ENCODE data around the gene SDC1.

SDC1 gene

DNA sequence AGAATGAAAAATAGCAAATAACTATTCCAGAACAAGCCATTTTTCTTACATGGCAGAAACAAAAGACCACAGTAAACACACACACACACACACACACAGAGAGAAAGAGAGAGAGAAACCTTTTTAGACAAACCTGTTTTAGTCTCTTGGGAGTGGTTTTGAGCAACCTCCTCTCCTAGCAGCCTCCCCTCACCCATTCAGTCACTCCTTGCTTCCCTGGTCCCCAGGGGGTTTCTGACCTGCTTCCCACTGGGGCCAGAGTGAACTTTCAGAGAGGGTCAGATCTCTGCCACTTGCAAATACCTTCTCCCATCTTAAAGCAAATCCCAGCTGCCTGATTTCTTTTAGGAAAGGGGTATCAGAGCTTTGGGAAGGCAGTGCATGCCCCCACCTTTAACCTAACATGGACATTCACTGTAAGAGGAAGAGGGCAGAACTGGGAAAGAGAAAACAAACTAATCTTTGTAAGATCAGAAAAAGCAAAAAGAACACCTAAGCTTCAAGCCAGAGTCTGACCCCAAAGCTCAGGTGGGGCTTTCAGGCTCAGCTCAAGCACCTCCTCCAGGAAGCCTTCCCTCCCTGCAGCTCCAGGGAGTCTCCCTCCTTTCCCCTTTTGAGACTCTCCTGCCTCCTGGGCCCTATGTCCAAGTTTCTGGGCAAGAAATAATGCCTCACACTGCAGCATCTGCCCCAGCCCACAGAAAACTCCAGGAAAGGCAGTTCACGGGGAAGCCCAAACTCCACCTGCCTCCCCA, 2.7 kb downstream of the SDC1 start:
- Histone ChIP-seq H3K9ac (ENCODE audit: low read depth in 1 of 2, low read length in 2 of 2) (peak overlapping the region in 1 of 2 donors; percentile 89), H3K4me3 (ENCODE audit: low read length in 2 of 2) (peak overlapping the region; percentile 68 to 80), H3K27ac (ENCODE audit: low read depth in 2 of 2, low read length in 2 of 2) (peak overlapping the region in 1 of 2 donors; percentile 29)

DNA sequence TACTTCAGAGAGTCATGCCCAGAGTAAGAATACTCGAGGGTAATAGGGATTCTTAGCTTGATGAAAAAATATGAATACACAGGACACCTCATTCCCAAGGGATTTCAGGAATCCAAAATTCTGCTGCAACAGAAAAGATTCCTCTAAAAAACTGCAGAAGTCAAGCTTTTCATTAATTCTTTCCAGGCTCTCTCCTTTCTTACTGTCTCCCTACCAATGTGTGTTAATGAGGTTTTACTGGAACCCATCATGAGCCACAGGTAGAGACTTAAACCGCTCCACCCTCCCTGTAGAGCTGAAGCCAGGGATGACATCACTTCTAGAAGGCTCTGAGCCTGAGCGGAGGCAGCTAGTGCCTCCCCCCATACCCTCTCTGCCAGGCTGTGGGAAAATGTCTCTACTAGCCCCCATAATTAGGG, 3.4 kb downstream of the SDC1 start:
- Histone ChIP-seq H3K4me3 (ENCODE audit: low read length in 2 of 2) (no peak overlapping the region), H3K27me3 (ENCODE audit: control insufficient read depth in 2 of 2, insufficient read depth in 2 of 2, low read length in 2 of 2) (peaks cover 0 to 2% of the 10 kb centered on the region in 2 donors), H3K4me1 (ENCODE audit: control insufficient read depth in 2 of 2, insufficient read depth in 2 of 2, low read length in 2 of 2) (peaks cover 21 to 42% of the 10 kb centered on the region in 2 donors), H3K36me3 (ENCODE audit: control insufficient read depth in 2 of 2, insufficient read depth in 2 of 2, low read length in 2 of 2) (peaks cover 3 to 11% of the 10 kb centered on the region in 2 donors), H3K9me3 (ENCODE audit: control insufficient read depth in 2 of 2, low read length in 2 of 2) (no peaks in the 10 kb centered on the region), H3K27ac (ENCODE audit: low read depth in 2 of 2, low read length in 2 of 2) (peak overlapping the region in 1 of 2 donors; percentile 29), H3K9ac (ENCODE audit: low read depth in 1 of 2, low read length in 2 of 2) (peak overlapping the region in 1 of 2 donors; percentile 89)

More for the DNA sequence above, 2.7 kb downstream of the SDC1 start:
- peaks cover 22 to 42% of the 10 kb centered on the region in 2 donors for H3K4me1 ChIP-seq (ENCODE audit: control insufficient read depth in 2 of 2, insufficient read depth in 2 of 2, low read length in 2 of 2)
- peaks cover 0 to 2% of the 10 kb centered on the region in 2 donors for H3K27me3 ChIP-seq (ENCODE audit: control insufficient read depth in 2 of 2, insufficient read depth in 2 of 2, low read length in 2 of 2)
- H3K9me3 ChIP-seq (ENCODE audit: control insufficient read depth in 2 of 2, low read length in 2 of 2) = no peaks in the 10 kb centered on the region
- peaks cover 3 to 11% of the 10 kb centered on the region in 2 donors for H3K36me3 ChIP-seq (ENCODE audit: control insufficient read depth in 2 of 2, insufficient read depth in 2 of 2, low read length in 2 of 2)

DNA sequence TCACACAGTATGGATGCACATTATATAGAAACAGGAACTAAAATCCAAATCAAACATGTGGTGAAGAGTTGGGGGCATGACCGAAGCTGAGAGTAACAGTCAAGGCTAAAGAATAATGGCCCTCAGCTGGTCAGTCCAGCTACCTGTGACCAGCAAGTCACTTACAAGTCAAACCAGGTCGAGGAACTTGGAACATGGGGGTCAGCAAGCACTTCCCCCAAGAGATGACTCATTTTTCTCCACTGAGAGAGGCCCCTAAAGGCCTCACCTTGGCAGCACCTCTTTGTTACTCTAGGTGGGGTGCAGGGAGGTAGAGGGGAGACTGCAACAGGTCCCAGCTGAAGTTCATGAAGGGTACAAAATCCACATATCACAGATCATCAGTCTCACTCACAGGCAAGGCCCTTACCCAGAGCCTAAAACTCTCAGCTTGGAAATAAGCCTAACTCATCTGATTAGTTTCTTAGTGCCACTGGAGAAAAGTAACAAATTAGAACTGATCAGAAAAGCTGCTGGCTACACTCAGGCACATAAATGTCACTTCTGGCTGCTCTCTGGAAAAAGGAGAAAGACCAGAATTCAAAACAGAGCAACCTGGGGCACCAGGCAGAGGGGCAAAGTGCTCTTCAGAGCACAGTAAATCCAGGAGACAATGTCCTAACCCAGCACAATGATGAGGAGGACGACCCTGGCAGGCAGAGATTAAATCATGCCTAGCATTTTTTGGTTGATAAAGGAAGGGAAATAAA, 4.0 kb downstream of the SDC1 start:
- no peaks in the 10 kb centered on the region for H3K9me3 ChIP-seq (ENCODE audit: control insufficient read depth in 2 of 2, low read length in 2 of 2)
- no peak overlapping the region for H3K9ac ChIP-seq (ENCODE audit: low read depth in 1 of 2, low read length in 2 of 2)
- no peak overlapping the region for H3K4me3 ChIP-seq (ENCODE audit: low read length in 2 of 2)
- peak overlapping the region in 1 of 2 donors; percentile 29 for H3K27ac ChIP-seq (ENCODE audit: low read depth in 2 of 2, low read length in 2 of 2)
- peaks cover 3 to 11% of the 10 kb centered on the region in 2 donors for H3K36me3 ChIP-seq (ENCODE audit: control insufficient read depth in 2 of 2, insufficient read depth in 2 of 2, low read length in 2 of 2)
- H3K27me3 ChIP-seq (ENCODE audit: control insufficient read depth in 2 of 2, insufficient read depth in 2 of 2, low read length in 2 of 2) = peaks cover 0 to 2% of the 10 kb centered on the region in 2 donors
- H3K4me1 ChIP-seq (ENCODE audit: control insufficient read depth in 2 of 2, insufficient read depth in 2 of 2, low read length in 2 of 2) = peaks cover 19 to 42% of the 10 kb centered on the region in 2 donors

DNA sequence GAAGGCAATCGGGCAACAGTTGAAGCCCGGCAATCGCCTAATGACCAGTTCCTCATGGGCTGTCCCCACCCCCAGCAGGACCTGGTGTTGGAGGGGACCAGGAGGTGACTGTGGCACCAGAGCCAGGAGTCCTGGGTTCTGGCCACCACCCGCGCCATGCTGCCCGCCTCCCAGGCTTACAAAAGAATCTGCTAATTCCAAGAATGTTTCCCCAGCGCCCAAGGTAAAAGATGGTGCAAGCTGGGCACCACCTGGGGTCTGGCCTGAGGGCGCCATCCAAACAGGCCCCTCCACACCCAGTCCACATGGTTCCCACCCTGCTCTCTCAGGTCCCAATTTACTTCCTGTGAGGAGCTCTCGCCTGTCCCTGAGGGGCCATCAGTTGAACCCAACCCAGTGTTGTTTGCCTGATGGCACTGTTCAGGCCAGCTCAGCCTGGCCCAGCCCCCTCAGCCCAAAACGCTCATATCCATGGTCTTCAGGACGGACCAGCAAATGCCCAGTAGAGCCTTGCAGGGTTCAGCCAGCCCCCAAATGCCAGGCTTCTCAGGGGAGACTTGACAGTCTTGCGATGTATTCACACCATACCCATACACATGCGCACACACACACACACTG, 5.1 kb downstream of the SDC1 start:
- Histone ChIP-seq H3K4me3 (ENCODE audit: low read length in 2 of 2) (no peak overlapping the region), H3K9me3 (ENCODE audit: control insufficient read depth in 2 of 2, low read length in 2 of 2) (no peaks in the 10 kb centered on the region), H3K4me1 (ENCODE audit: control insufficient read depth in 2 of 2, insufficient read depth in 2 of 2, low read length in 2 of 2) (peaks cover 24 to 48% of the 10 kb centered on the region in 2 donors), H3K27me3 (ENCODE audit: control insufficient read depth in 2 of 2, insufficient read depth in 2 of 2, low read length in 2 of 2) (peaks cover 0 to 2% of the 10 kb centered on the region in 2 donors), H3K27ac (ENCODE audit: low read depth in 2 of 2, low read length in 2 of 2) (no peak overlapping the region), H3K36me3 (ENCODE audit: control insufficient read depth in 2 of 2, insufficient read depth in 2 of 2, low read length in 2 of 2) (peaks cover 3 to 11% of the 10 kb centered on the region in 2 donors), H3K9ac (ENCODE audit: low read depth in 1 of 2, low read length in 2 of 2) (no peak overlapping the region)

DNA sequence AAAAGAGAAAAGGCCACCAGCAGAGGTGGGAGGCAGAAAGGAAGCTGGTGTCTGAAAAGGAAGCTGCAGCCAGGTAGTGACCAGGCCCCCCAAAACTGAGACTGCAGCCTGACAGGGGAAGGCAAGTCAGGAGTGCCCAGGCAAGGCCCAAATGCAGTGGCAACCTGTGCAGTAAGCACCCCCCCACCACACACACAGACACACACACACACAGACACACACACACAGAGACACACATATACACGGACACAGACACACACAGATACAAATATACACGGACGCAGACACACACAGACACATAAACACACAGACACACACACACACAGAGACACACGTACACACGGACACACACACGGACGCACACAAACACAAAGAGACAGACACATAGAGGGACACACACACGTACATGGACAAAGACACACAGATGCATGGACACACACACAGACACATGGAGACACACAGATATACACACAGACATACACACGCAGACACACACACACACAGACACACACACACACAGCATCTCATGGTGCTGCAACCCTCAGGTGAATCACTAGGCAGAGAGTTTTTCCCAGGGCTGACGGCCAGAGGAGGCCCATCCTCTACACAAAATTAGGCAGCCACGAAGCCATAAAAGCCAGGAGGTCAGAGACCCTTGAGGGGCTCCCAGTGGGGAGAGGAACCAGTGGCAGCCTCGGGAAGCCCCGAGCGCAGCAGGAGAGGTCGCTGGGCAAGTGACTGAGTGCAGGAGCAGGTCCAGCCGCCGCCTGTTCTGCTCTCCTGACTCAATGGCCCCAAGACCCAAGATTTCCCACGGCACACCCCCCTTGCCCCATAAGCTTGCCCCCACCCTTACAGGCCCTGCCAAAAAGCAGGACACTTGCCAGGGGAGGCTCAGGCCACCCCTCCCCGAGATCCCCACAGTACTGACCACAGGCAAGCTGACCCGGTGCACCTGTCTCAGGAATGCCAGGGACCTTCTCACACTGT, 6.3 kb downstream of the SDC1 start:
- H3K27me3 ChIP-seq (ENCODE audit: control insufficient read depth in 2 of 2, insufficient read depth in 2 of 2, low read length in 2 of 2) = peaks cover 0 to 2% of the 10 kb centered on the region in 2 donors
- H3K9ac ChIP-seq (ENCODE audit: low read depth in 1 of 2, low read length in 2 of 2) = no peak overlapping the region
- H3K4me3 ChIP-seq (ENCODE audit: low read length in 2 of 2) = no peak overlapping the region
- peaks cover 3 to 11% of the 10 kb centered on the region in 2 donors for H3K36me3 ChIP-seq (ENCODE audit: control insufficient read depth in 2 of 2, insufficient read depth in 2 of 2, low read length in 2 of 2)
- no peak overlapping the region for H3K27ac ChIP-seq (ENCODE audit: low read depth in 2 of 2, low read length in 2 of 2)
- H3K9me3 ChIP-seq (ENCODE audit: control insufficient read depth in 2 of 2, low read length in 2 of 2) = no peaks in the 10 kb centered on the region
- peaks cover 29 to 58% of the 10 kb centered on the region in 2 donors for H3K4me1 ChIP-seq (ENCODE audit: control insufficient read depth in 2 of 2, insufficient read depth in 2 of 2, low read length in 2 of 2)

DNA sequence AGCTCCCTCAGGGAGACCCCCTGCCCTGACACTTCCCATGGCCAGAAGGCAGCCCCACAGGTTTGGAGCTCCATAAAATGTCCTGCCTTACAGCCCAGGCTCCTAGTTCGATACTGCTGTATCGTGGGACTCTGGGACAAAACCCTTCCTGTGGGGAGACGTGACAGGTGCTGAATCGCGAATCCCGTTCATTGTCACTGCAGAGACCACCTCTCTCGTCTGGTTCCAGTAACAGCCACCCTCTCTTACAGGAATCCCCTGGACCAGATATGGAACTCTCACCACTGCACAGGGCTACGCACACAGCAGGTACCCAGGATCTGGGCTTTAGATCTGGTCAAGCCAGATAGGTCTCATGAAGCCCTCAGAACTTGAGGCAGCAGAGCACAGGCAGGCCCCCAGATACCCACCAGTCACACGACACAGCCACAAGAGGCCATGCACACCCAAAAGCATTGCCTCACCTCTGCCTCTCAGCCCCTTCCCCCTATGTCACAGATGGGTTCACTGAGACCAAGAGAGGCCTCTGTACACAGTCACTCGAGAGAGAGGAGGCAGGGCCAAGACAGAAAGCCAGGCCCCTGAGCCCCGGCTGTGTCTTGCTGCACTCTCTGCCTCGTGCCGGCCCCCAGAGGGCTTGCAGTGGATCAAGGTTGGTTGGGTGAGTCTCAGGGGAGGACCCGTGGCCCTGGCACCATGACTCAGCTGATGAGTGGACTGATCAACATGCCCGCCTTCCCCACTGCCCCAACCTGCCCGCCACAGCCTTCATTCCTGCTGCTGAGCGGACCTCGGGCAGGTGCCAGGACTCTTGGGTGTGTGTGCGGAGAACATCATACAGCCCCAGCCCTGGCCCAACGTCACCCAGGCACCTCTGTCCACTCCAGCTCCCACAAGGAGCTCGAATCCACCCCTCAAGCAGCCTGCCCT, 7.6 kb downstream of the SDC1 start:
- H3K27me3 ChIP-seq (ENCODE audit: control insufficient read depth in 2 of 2, insufficient read depth in 2 of 2, low read length in 2 of 2) = no peaks in the 10 kb centered on the region
- H3K4me1 ChIP-seq (ENCODE audit: control insufficient read depth in 2 of 2, insufficient read depth in 2 of 2, low read length in 2 of 2) = peaks cover 30 to 57% of the 10 kb centered on the region in 2 donors
- no peak overlapping the region for H3K9ac ChIP-seq (ENCODE audit: low read depth in 1 of 2, low read length in 2 of 2)
- no peak overlapping the region for H3K27ac ChIP-seq (ENCODE audit: low read depth in 2 of 2, low read length in 2 of 2)
- no peak overlapping the region for H3K4me3 ChIP-seq (ENCODE audit: low read length in 2 of 2)
- no peaks in the 10 kb centered on the region for H3K9me3 ChIP-seq (ENCODE audit: control insufficient read depth in 2 of 2, low read length in 2 of 2)
- H3K36me3 ChIP-seq (ENCODE audit: control insufficient read depth in 2 of 2, insufficient read depth in 2 of 2, low read length in 2 of 2) = peaks cover 3 to 11% of the 10 kb centered on the region in 2 donors

DNA sequence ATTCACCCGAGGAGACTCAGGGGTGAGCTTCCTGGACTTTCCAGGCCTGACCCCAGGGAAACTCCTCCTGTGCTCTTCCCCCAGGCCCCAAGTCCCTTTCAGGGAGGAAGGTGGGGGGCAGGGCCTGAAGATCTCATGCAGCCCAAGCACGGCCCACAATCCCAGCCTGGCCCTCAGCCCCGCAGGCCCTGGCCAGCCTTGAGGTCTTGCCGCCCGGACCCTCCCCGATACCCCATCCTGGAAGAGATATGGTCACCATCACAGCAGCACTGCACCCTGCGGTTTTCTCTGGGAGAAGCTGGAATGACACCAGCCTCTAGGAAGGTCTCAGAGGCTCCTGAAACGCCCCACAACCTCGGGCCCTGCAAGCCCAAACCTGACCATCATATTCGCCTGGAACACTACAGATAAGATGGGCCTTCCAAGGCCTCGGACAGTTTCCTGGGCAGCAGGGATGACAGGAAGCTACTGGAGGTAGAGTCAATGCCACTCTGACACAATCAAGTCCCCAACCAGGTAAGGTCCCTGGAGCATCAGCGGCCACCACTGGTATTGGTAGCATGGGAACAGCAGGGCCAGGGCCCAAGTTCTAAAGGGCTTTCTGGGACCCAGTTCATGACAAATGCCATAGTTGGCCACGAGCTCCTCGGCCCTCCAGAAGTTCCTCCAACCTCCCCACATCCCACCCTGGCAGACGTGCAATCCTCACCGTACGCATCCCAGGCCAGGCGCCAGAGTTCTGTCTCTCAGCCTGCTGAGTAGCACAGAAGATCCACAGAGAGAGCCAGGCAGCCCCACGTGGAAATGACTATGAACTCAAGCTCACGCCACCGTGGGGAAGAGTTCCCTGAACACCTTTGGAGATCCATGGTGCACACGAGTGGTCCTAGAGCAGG, 8.6 kb downstream of the SDC1 start:
- no peak overlapping the region for H3K4me3 ChIP-seq (ENCODE audit: low read length in 2 of 2)
- H3K9me3 ChIP-seq (ENCODE audit: control insufficient read depth in 2 of 2, low read length in 2 of 2) = no peaks in the 10 kb centered on the region
- H3K27ac ChIP-seq (ENCODE audit: low read depth in 2 of 2, low read length in 2 of 2) = peak overlapping the region in 1 of 2 donors; percentile 58
- peaks cover 3 to 11% of the 10 kb centered on the region in 2 donors for H3K36me3 ChIP-seq (ENCODE audit: control insufficient read depth in 2 of 2, insufficient read depth in 2 of 2, low read length in 2 of 2)
- H3K9ac ChIP-seq (ENCODE audit: low read depth in 1 of 2, low read length in 2 of 2) = no peak overlapping the region
- peaks cover 27 to 49% of the 10 kb centered on the region in 2 donors for H3K4me1 ChIP-seq (ENCODE audit: control insufficient read depth in 2 of 2, insufficient read depth in 2 of 2, low read length in 2 of 2)
- H3K27me3 ChIP-seq (ENCODE audit: control insufficient read depth in 2 of 2, insufficient read depth in 2 of 2, low read length in 2 of 2) = no peaks in the 10 kb centered on the region
